HepG2 (cell line): ENCODE results near the gene PRKACB. TPM values are rescaled to one million over a fixed set of nuclear protein-coding genes. Genes with fewer than 3 reads are reported as not detected.

Experiments used
- ATAC-seq: fragments of 200-7000 bp; cut with Tn5 transposase; 3 replicates; pipeline ENCODE4 v1.9.1; 2020; ENCODE audit warnings: mild to moderate bottlenecking, moderate library complexity
- BruUV-seq: library from RNA; stranded (reverse); fragments of 400-500 nt; replicated peaks from 2 replicates; lab custom pipeline; 2021; lab: Mats Ljungman, UMichigan
- CTCF ChIA-PET: fragments of 300-600 bp; formaldehyde crosslinking; extraction: SDS; loops from one replicate; lab custom pipeline; 2021; ENCODE audit warnings: low total read pairs, inconsistent platforms, low intra/inter-chr PET ratio; lab: Yijun Ruan, JAX
- POLR2A ChIA-PET: fragments of 350-600 bp; sonication (Branson Sonifier 250); formaldehyde crosslinking; loops from one replicate; lab custom pipeline; 2020; ENCODE audit warnings: antibody characterized with exemption, inconsistent platforms; lab: Yijun Ruan, JAX
- DNase-seq: peaks from one replicate; pipeline ENCODE4 v3.0.0-alpha.2; 2015; ENCODE audit warnings: low spot score
- FAIRE-seq: peaks from 3 replicates; lab custom pipeline; 2011; peaks lifted over from hg19 to GRCh38; lab: Jason Lieb, UNC
- H2AFZ ChIP-seq: one replicate; pipeline ENCODE4 v1.6.1; 2011; ENCODE audit warnings: low read length, inconsistent platforms
- H3K27ac ChIP-seq: fragments of 300-600 bp; 3 replicates; pipeline ENCODE4 v1.8.0; 2011; ENCODE audit warnings: mixed run types, mild to moderate bottlenecking, mixed read lengths, low read length, inconsistent platforms; ENCODE audit not compliant: insufficient read depth; ENCODE audit errors: extremely low read length
- H3K27me3 ChIP-seq, 2 experiments: fragments of 200-600 bp in 1 of 2; 2 replicates in 1 of 2; 3 replicates in 1 of 2; pipeline versions ENCODE4 v1.6.0 to v1.8.0; 2011; ENCODE audit warnings: low read length in 2 of 2, mild to moderate bottlenecking in 2 of 2, moderate library complexity in 2 of 2, inconsistent platforms in 1 of 2; ENCODE audit not compliant: insufficient read depth in 2 of 2, control insufficient read depth in 1 of 2
- H3K36me3 ChIP-seq, 2 experiments: fragments of 200-600 bp in 1 of 2; replicated peaks in 1 of 2; 2 replicates in 1 of 2; 3 replicates in 1 of 2; pipeline versions ENCODE4 v1.5.1 to v1.8.0; 2011; ENCODE audit warnings: low read length in 2 of 2, inconsistent platforms in 1 of 2; ENCODE audit not compliant: insufficient read depth in 2 of 2, control insufficient read depth in 1 of 2
- H3K4me1 ChIP-seq: 2 replicates; pipeline ENCODE4 v1.5.1; 2012; ENCODE audit warnings: low read length, inconsistent platforms; ENCODE audit not compliant: insufficient read depth
- H3K4me2 ChIP-seq: 2 replicates; pipeline ENCODE4 v1.6.0; 2011; ENCODE audit warnings: low read depth, low read length, inconsistent platforms
- H3K4me3 ChIP-seq, 3 experiments: fragments of 200-600 bp in 1 of 3; sonication (generic), shearing (Covaris generic) in 1 of 3; replicated peaks in 1 of 3; 2 replicates each; pipeline ENCODE4 v1.5.1; 2011 to 2016; ENCODE audit warnings: low read length in 3 of 3, inconsistent platforms in 2 of 3, low read depth in 2 of 3, mild to moderate bottlenecking in 2 of 3, control low read depth in 1 of 3, mixed read lengths in 1 of 3; ENCODE audit not compliant: insufficient read depth in 1 of 3
- H3K79me2 ChIP-seq: one replicate; pipeline ENCODE4 v1.6.1; 2011; ENCODE audit warnings: low read length, inconsistent platforms; ENCODE audit not compliant: insufficient read depth
- H3K9ac ChIP-seq: 2 replicates; pipeline ENCODE4 v1.6.0; 2011; ENCODE audit warnings: mild to moderate bottlenecking, low read depth, low read length, inconsistent platforms; ENCODE audit not compliant: insufficient read depth
- H3K9me3 ChIP-seq: 2 replicates; pipeline ENCODE4 v1.5.1; 2012; ENCODE audit warnings: mild to moderate bottlenecking, low read length
- H4K20me1 ChIP-seq: 2 replicates; pipeline ENCODE4 v1.6.0; 2011; ENCODE audit warnings: inconsistent platforms, mild to moderate bottlenecking, low read length, moderate library complexity; ENCODE audit not compliant: insufficient read depth
- CREM ChIP-seq, 2 experiments: sonication (generic) in 1 of 2; formaldehyde crosslinking in 1 of 2; IDR thresholded peaks; 2 replicates each; pipeline versions ENCODE4 v1.4.0 to v1.6.1; 2016 to 2020; ENCODE audit warnings: antibody characterized with exemption in 1 of 2, mild to moderate bottlenecking in 1 of 2, missing genetic modification reagents in 1 of 2
- FOXK1 ChIP-seq: sonication (generic); formaldehyde crosslinking; IDR thresholded peaks from 2 replicates; pipeline ENCODE4 v1.4.0; 2020; ENCODE audit warnings: low read depth, missing genetic modification reagents, borderline replicate concordance
- JARID2 ChIP-seq: sonication (generic); formaldehyde crosslinking; IDR thresholded peaks from 2 replicates; pipeline ENCODE4 v1.8.1; 2023; ENCODE audit warnings: missing genetic modification reagents, inconsistent platforms; ENCODE audit not compliant: insufficient replicate concordance
- NCOA2 ChIP-seq: sonication (generic); formaldehyde crosslinking; IDR thresholded peaks from 2 replicates; pipeline ENCODE4 v1.8.0; 2022; ENCODE audit warnings: inconsistent platforms
- SP5 ChIP-seq: IDR thresholded peaks from 2 replicates; pipeline ENCODE4 v1.6.1; 2016; ENCODE audit warnings: low read depth, borderline replicate concordance
- ZBTB8A ChIP-seq: sonication (generic); formaldehyde crosslinking; IDR thresholded peaks from 2 replicates; pipeline ENCODE4 v1.4.0; 2020; ENCODE audit warnings: mild to moderate bottlenecking, low read depth, missing genetic modification reagents, borderline replicate concordance
- ZNF101 ChIP-seq: sonication (generic); formaldehyde crosslinking; IDR thresholded peaks from 2 replicates; pipeline ENCODE4 v1.4.0; 2020; ENCODE audit warnings: mild to moderate bottlenecking, low read depth, missing genetic modification reagents, borderline replicate concordance
- ZNF550 ChIP-seq: sonication (generic); formaldehyde crosslinking; IDR thresholded peaks from 2 replicates; pipeline ENCODE4 v1.4.0; 2020; ENCODE audit warnings: mild to moderate bottlenecking, missing genetic modification reagents, borderline replicate concordance
- ZNF589 ChIP-seq: sonication (generic); formaldehyde crosslinking; conservative IDR thresholded peaks from 2 replicates; pipeline ENCODE4 v1.8.0; 2022; ENCODE audit warnings: mild to moderate bottlenecking, moderate library complexity, missing genetic modification reagents
- ZSCAN12 ChIP-seq: sonication (generic); formaldehyde crosslinking; IDR thresholded peaks from 2 replicates; pipeline ENCODE4 v1.9.0; 2021; ENCODE audit warnings: mild to moderate bottlenecking, missing genetic modification reagents
- WGBS: methylation state at CpG from one replicate; pipeline ENCODE4 v1.1.6; 2017; ENCODE audit warnings: low lambda C conversion rate; 5-methylcytosine and 5-hydroxymethylcytosine counted together
- in situ Hi-C: cut with HindIII; loops from 2 replicates; pipeline ENCODE4 v1.10.0; 2017; ENCODE audit warnings: low pct_unique_long_range_greater_than_20kb; ENCODE audit not compliant: extremely low pct_ligation_motif_present
- intact Hi-C: fragments of 100-400 bp; cut with micrococcal nuclease; formaldehyde crosslinking; loops from one replicate; pipeline ENCODE4 v1.10.0; 2022; ENCODE audit not compliant: unreplicated experiment
- polyA plus RNA-seq, 8 experiments: library from polyadenylated mRNA; depleted of rRNA in 3 of 8; stranded (reverse) in 7 of 8; unstranded in 1 of 8; fragments of >200 nt; fragmentation: Illumina TruSeq in 4 of 8; extraction: Trizol in 4 of 8; gene quantifications; 2 replicates each; pipeline versions ENCODE4 v1.2.1 to v1.2.3, GENCODE V29; 2011 to 2016; ENCODE audit warnings: low read depth in 4 of 8, missing spikeins in 1 of 8, mixed read lengths in 1 of 8; ENCODE audit not compliant: insufficient read depth in 1 of 8
- total RNA-seq, 5 experiments: library from RNA; depleted of rRNA; stranded (reverse); fragments of >200 nt; fragmentation: Illumina TruSeq; extraction: Trizol; gene quantifications; 2 replicates each; pipeline ENCODE4 v1.2.3, GENCODE V29; 2016; ENCODE audit warnings: low read depth in 1 of 5
- TF ChIP-seq, protein P1 (sequence below): fragments of 450-650 bp; IDR thresholded peaks from 2 replicates; pipeline ENCODE4 v1.6.1; 2017
- TF ChIP-seq, protein P2 (sequence below): sonication (generic); formaldehyde crosslinking; IDR thresholded peaks from 2 replicates; pipeline ENCODE4 v1.5.1; 2020; ENCODE audit warnings: mild to moderate bottlenecking, moderate library complexity, missing genetic modification reagents
- TF ChIP-seq, protein P3 (sequence below): IDR thresholded peaks from 2 replicates; pipeline ENCODE4 v1.6.1; 2016
- TF ChIP-seq, protein P4 (sequence below): sonication (generic); formaldehyde crosslinking; IDR thresholded peaks from 2 replicates; pipeline ENCODE4 v1.4.0; 2020; ENCODE audit warnings: mild to moderate bottlenecking, missing genetic modification reagents
- TF ChIP-seq, protein P5 (sequence below): sonication (generic); formaldehyde crosslinking; IDR thresholded peaks from 2 replicates; pipeline ENCODE4 v1.4.0; 2020; ENCODE audit warnings: missing genetic modification reagents

PRKACB gene
- total and polyA plus RNA-seq, 2 of the 13 experiments (the other 11 are each of a cell fraction or from before 2014, with no cell fraction given): 3.5 to 5.8 TPM

- Histone ChIP-seq H2AFZ (no peak overlapping the region), H3K9ac (no peak overlapping the region), H3K27ac (no peak overlapping the region), H3K27me3 (no peaks in the 10 kb centered on the region), H4K20me1 (no peaks in the 10 kb centered on the region), H3K36me3 (no peaks in the 10 kb centered on the region), H3K79me2 (no peaks in the 10 kb centered on the region), H3K4me3 (no peak overlapping the region), H3K4me1 (peaks cover 8% of the 10 kb centered on the region; the same call in 1 of the 2 replicates), H3K9me3 (no peaks in the 10 kb centered on the region), H3K4me2 (no peak overlapping the region)
- ATAC-seq (no peak), FAIRE-seq (no peak), DNase-seq (no peak)
- BruUV-seq: no TSS peak
- 62% methylated on average over 1 of the region's 1 CpG for WGBS
- intact Hi-C loops: no loop called here
- POLR2A ChIA-PET: no interaction called here
- in situ Hi-C loops: no loop called here
- CTCF ChIA-PET: no interaction called here
- TF ChIP-seq SP5 (no peak), FOXK1 (CRISPR knock-in tag) (no peak), ZNF589 (no peak), ZBTB8A (no peak), NCOA2 (CRISPR knock-in tag) (no peak), CREM (IDR thresholded peaks at IDR 0.05) (no peak), CREM (CRISPR knock-in tag; IDR thresholded peaks at IDR 0.05) (no peak), ZSCAN12 (CRISPR knock-in tag) (no peak), ZNF550 (no peak), JARID2 (CRISPR knock-in tag) (no peak), ZNF101 (CRISPR knock-in tag) (no peak)
- TF ChIP-seq, protein P1, sequence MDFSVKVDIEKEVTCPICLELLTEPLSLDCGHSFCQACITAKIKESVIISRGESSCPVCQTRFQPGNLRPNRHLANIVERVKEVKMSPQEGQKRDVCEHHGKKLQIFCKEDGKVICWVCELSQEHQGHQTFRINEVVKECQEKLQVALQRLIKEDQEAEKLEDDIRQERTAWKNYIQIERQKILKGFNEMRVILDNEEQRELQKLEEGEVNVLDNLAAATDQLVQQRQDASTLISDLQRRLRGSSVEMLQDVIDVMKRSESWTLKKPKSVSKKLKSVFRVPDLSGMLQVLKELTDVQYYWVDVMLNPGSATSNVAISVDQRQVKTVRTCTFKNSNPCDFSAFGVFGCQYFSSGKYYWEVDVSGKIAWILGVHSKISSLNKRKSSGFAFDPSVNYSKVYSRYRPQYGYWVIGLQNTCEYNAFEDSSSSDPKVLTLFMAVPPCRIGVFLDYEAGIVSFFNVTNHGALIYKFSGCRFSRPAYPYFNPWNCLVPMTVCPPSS: no peak
- TF ChIP-seq, protein P2, sequence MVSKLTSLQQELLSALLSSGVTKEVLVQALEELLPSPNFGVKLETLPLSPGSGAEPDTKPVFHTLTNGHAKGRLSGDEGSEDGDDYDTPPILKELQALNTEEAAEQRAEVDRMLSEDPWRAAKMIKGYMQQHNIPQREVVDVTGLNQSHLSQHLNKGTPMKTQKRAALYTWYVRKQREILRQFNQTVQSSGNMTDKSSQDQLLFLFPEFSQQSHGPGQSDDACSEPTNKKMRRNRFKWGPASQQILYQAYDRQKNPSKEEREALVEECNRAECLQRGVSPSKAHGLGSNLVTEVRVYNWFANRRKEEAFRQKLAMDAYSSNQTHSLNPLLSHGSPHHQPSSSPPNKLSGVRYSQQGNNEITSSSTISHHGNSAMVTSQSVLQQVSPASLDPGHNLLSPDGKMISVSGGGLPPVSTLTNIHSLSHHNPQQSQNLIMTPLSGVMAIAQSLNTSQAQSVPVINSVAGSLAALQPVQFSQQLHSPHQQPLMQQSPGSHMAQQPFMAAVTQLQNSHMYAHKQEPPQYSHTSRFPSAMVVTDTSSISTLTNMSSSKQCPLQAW (CRISPR knock-in tag): no peak
- TF ChIP-seq, protein P3, sequence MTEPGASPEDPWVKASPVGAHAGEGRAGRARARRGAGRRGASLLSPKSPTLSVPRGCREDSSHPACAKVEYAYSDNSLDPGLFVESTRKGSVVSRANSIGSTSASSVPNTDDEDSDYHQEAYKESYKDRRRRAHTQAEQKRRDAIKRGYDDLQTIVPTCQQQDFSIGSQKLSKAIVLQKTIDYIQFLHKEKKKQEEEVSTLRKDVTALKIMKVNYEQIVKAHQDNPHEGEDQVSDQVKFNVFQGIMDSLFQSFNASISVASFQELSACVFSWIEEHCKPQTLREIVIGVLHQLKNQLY: no peak
- TF ChIP-seq, protein P4, sequence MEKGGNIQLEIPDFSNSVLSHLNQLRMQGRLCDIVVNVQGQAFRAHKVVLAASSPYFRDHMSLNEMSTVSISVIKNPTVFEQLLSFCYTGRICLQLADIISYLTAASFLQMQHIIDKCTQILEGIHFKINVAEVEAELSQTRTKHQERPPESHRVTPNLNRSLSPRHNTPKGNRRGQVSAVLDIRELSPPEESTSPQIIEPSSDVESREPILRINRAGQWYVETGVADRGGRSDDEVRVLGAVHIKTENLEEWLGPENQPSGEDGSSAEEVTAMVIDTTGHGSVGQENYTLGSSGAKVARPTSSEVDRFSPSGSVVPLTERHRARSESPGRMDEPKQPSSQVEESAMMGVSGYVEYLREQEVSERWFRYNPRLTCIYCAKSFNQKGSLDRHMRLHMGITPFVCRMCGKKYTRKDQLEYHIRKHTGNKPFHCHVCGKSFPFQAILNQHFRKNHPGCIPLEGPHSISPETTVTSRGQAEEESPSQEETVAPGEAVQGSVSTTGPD (CRISPR knock-in tag): no peak
- TF ChIP-seq, protein P5, sequence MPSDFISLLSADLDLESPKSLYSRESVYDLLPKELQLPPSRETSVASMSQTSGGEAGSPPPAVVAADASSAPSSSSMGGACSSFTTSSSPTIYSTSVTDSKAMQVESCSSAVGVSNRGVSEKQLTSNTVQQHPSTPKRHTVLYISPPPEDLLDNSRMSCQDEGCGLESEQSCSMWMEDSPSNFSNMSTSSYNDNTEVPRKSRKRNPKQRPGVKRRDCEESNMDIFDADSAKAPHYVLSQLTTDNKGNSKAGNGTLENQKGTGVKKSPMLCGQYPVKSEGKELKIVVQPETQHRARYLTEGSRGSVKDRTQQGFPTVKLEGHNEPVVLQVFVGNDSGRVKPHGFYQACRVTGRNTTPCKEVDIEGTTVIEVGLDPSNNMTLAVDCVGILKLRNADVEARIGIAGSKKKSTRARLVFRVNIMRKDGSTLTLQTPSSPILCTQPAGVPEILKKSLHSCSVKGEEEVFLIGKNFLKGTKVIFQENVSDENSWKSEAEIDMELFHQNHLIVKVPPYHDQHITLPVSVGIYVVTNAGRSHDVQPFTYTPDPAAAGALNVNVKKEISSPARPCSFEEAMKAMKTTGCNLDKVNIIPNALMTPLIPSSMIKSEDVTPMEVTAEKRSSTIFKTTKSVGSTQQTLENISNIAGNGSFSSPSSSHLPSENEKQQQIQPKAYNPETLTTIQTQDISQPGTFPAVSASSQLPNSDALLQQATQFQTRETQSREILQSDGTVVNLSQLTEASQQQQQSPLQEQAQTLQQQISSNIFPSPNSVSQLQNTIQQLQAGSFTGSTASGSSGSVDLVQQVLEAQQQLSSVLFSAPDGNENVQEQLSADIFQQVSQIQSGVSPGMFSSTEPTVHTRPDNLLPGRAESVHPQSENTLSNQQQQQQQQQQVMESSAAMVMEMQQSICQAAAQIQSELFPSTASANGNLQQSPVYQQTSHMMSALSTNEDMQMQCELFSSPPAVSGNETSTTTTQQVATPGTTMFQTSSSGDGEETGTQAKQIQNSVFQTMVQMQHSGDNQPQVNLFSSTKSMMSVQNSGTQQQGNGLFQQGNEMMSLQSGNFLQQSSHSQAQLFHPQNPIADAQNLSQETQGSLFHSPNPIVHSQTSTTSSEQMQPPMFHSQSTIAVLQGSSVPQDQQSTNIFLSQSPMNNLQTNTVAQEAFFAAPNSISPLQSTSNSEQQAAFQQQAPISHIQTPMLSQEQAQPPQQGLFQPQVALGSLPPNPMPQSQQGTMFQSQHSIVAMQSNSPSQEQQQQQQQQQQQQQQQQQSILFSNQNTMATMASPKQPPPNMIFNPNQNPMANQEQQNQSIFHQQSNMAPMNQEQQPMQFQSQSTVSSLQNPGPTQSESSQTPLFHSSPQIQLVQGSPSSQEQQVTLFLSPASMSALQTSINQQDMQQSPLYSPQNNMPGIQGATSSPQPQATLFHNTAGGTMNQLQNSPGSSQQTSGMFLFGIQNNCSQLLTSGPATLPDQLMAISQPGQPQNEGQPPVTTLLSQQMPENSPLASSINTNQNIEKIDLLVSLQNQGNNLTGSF (CRISPR knock-in tag): no peak
Observed at GRCh38 chr1:84268346-84268745, 124.3 kb downstream of the PRKACB start.
